Left colon (tissue), 2 donors: ENCODE data around the gene RCOR1. TPM values are rescaled to one million over a fixed set of nuclear protein-coding genes. Genes with fewer than 3 reads are reported as not detected.
A peak's percentile ranks its signal among the peaks of the same experiment; 100 is the strongest.
"Not testable (repeated sequence)": the region's sequence is repeated elsewhere in the genome, so short reads cannot be mapped to it uniquely, and the experiment has no call there.

Experiments
- ATAC-seq: fragments of 200-7000 bp; cut with Tn5 transposase; one replicate; pipeline ENCODE4 v1.9.1; 2020; ENCODE audit warnings: mild to moderate bottlenecking, moderate library complexity
- DNase-seq, 2 donors: peaks; one replicate each; pipeline ENCODE4 v3.0.0-alpha.2; 2020
- intact Hi-C, 2 donors: fragments of 100-400 bp; cut with DNase I in 1 of 2; cut with micrococcal nuclease in 1 of 2; formaldehyde crosslinking; loops; one replicate each; pipeline versions ENCODE4 v1.11.2 to v1.14.0; 2022; cut with DNase I, micrococcal nuclease
- long read RNA-seq: library from polyadenylated mRNA; unstranded; transcript quantifications from one replicate; pipeline ENCODE4 v2.0.0, GENCODE V29; 2021
- total RNA-seq, 2 donors: library from RNA; stranded (reverse); fragmentation: NEBNext Ultra II Directional; extraction: Animal tissue kit (Norgen Biotek cat#: 25700); gene quantifications; one replicate each; pipeline ENCODE4 v1.2.1, GENCODE V29; 2021
- donor health status: DM: no; HTN: no; CAD: no.
- donor health status: DM: yes; HTN: yes; CAD: no.

Gene RCOR1
- 10 to 100 TPM; 35.7 to 36.2 TPM for total RNA-seq
- long read RNA-seq, full-length matches to known transcripts = 1 of 15 reads
- long read RNA-seq, partial matches to known transcripts = 1 of 15 reads
- long read RNA-seq, other reads (novel, unspliced or antisense) = 13 of 15 reads

- DNase-seq (peak; percentile 97 to 99), ATAC-seq (peak; percentile 87)
- intact Hi-C loops = loop anchor here in 1 of 2 donors (5.0 kb wide), 1 partner anchor 65 kb away; no protein-coding TSS in a partner anchor
These were observed at the start of gene RCOR1 for GRCh38 chr14:102591944-102592762. RCOR1 (plus strand) TSS chr14:102592649; CDS start chr14:102592887, 238 bp downstream.

GRCh38 chr14:102544046-102544746, 48.3 kb upstream of the RCOR1 start:
- intact Hi-C loops = no loop called here
- no peak for ATAC-seq

GRCh38 chr14:102544747-102545460, 47.5 kb upstream of the RCOR1 start:
- intact Hi-C loops = no loop called here
- DNase-seq = peak; percentile 73 to 75
- ATAC-seq = peak; percentile 85

More at GRCh38 chr14:102544046-102544746, 48.3 kb upstream of the RCOR1 start:
- DNase-seq = no peak

- intact Hi-C loops = no loop called here
- peak; percentile 33 for ATAC-seq
- DNase-seq = peak in 1 of 2 donors; percentile 35
These were observed 46.8 kb upstream of the RCOR1 start for GRCh38 chr14:102545461-102546265.

- intact Hi-C loops = no loop called here
- DNase-seq (no peak), ATAC-seq (no peak)
These were observed 43.7 kb upstream of the RCOR1 start for GRCh38 chr14:102548616-102549240.

GRCh38 chr14:102550927-102551401, 41.5 kb upstream of the RCOR1 start:
- intact Hi-C loops, ATAC-seq, DNase-seq: not testable (repeated sequence)

GRCh38 chr14:102551995-102552705, 40.3 kb upstream of the RCOR1 start:
- DNase-seq (peak; percentile 44 to 74), ATAC-seq (peak; percentile 52)
- intact Hi-C loops = no loop called here

- DNase-seq (peak; percentile 56 to 72), ATAC-seq (peak; percentile 72)
- intact Hi-C loops = no loop called here
These were observed 37.3 kb upstream of the RCOR1 start for GRCh38 chr14:102554821-102555819.

GRCh38 chr14:102556098-102556677, 36.3 kb upstream of the RCOR1 start:
- ATAC-seq = no peak
- DNase-seq = no peak
- intact Hi-C loops = no loop called here

- intact Hi-C loops = no loop called here
- DNase-seq = no peak
- ATAC-seq = no peak
These were observed 34.8 kb upstream of the RCOR1 start for GRCh38 chr14:102557434-102558226.

- intact Hi-C loops = no loop called here
- DNase-seq (no peak), ATAC-seq (no peak)
These were observed 33.9 kb upstream of the RCOR1 start for GRCh38 chr14:102558556-102558955.

- intact Hi-C loops = no loop called here
- DNase-seq (no peak), ATAC-seq (no peak)
These were observed 31.8 kb upstream of the RCOR1 start for GRCh38 chr14:102560458-102561261.

GRCh38 chr14:102565331-102565887, 27.0 kb upstream of the RCOR1 start:
- DNase-seq = no peak
- ATAC-seq = no peak
- intact Hi-C loops = no loop called here

- intact Hi-C loops = no loop called here
- DNase-seq (no peak), ATAC-seq (no peak)
These were observed 26.5 kb upstream of the RCOR1 start for GRCh38 chr14:102565959-102566358.
